HG03060 (cell line): ENCODE results near the gene TMEM145.

Source experiments
- ATAC-seq: cut with Tn5 transposase; IDR thresholded peaks from one replicate; pipeline ENCODE4 v1.9.1; 2021; ENCODE audit warnings: low read depth, moderate number of reproducible peaks; ENCODE audit not compliant: unreplicated experiment

The TMEM145 gene

DNA sequence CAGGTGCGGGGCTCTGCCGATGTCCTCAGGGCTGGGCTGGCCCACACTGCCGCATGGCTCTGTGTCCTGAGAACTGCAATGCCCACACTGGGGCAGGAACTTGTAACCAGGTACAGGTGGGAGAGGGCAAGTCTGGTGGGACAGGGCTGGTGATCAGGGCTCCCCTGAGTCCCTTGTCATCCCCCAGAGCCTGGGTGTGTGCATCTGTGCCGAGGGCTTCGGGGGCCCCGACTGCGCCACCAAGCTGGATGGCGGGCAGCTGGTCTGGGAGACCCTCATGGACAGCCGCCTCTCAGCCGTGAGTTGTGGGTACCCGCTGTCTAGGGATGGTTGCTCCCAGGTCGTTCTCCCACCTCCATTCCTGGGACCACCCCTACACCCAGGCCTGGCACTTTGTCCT lies 42.8 kb downstream of the TMEM145 start:
- ATAC-seq = no peak

DNA sequence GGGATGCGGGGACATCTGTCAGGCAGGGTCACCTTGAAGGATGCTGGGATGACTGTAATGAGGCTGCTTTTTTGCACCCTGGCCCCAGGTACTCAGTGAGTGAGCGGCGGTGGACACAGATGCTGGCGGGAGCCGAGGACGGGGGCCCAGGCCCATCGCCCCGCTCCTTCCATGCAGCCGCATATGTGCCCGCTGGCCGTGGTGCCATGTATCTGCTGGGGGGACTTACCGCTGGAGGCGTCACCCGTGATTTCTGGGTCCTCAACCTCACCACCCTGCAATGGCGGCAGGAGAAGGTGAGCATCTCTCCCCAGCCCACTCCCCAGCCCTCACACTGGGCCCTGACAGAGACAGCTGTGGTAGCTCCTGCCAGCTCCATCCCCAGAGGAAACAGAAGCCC lies 43.6 kb downstream of the TMEM145 start:
- ATAC-seq = no peak

DNA sequence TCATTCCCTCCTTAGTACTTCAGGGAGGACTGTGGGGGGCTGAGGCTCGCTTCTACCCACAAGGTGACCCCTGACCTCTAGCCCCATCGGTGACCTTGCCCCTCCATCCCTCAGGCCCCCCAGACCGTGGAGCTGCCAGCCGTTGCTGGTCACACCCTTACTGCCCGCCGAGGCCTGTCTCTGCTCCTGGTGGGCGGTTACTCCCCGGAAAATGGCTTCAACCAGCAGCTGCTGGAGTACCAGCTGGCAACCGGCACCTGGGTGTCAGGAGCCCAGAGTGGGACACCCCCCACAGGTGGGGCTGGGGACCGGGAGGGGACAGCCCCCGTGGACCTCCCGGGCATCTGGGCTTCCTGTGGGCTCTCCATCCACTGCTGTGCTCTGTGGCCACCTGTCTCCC lies 44.2 kb downstream of the TMEM145 start:
- ATAC-seq = no peak

DNA sequence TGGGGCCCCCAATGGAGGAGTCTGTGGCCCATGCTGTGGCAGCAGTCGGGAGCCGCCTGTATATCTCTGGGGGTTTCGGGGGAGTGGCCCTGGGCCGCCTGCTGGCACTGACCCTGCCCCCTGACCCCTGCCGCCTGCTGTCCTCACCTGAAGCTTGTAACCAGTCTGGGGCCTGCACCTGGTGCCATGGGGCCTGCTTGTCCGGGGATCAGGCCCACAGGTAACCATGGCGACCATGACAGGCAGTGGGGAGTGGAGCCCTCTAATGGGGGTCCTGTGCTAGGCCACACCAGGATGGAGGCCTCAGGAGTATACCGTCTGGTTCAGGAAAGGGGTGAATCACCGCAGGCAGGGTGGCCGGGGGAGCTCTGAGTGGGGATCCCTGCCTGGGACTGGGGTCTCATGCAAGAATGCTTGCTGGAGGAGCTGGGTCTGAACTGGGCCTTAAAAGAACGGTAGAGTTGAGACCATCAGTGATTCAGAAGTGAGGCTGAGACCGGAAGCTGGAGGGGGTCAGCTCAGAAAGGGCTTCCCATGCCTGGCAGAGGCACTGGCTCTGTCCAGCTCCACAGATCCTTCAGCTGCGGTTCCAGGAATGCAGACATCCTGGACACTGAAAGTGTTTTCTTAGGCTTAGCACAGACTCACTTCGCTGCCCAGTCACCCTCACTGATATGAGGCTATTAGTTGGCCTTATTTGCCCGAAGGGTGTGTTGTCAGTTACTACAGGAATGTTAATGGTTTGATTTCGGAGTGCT lies 47.9 kb downstream of the TMEM145 start:
- ATAC-seq = no peak

DNA sequence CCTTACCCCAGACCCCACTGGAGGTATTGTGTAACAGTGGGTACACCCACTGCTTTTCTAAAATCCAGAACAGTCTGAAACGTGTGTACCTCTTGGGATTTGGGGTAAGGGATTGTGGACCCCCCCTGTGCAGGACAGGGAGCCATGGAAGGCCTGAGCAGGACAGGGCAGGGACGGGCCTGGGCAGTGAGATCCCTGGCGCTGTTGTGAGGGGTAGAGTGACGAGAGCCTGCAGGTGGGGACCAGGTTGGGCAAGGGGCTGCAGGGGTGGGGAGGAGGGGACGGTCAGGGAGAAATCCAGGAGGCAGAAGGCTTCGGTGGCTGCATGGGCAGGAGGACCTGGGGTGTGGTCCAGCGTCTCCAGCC lies 48.4 kb downstream of the TMEM145 start:
- no peak for ATAC-seq

DNA sequence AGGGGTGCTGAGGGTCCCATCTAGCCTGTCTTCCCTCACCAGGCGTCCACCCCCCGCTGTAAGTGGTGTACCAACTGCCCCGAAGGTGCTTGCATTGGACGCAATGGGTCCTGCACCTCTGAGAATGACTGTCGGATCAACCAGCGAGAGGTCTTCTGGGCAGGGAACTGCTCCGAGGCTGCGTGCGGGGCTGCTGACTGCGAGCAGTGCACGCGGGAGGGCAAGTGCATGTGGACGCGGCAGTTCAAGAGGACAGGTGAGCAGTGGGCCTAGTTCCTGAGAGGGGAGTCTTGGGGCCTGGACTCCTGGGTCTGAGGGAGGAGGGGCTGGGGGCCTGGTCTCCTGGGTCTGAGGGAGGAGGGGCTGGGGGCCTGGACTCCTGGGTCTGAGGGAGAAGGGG lies 49.2 kb downstream of the TMEM145 start:
- no peak for ATAC-seq

DNA sequence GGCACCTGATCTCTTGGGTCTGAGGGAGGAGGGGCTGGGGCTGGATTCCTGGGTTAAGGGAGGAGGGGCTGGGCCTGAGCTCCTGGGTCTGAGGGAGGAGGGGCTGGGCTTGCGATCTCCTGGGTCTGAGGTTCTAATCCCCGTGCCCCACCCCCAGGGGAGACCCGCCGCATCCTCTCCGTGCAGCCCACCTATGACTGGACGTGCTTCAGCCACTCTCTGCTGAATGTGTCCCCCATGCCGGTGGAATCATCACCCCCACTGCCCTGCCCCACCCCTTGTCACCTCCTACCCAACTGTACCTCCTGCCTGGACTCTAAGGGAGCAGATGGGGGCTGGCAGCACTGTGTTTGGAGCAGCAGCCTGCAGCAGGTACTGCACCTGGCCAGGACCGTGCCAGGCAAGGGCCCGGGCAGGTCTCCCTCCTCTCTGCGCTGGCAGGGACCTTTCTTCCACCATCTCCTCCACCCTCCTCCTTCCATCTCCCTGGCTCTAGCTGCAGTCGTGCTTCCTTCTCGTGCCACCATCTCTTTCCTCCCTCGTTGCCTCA lies 49.9 kb downstream of the TMEM145 start:
- no peak for ATAC-seq

DNA sequence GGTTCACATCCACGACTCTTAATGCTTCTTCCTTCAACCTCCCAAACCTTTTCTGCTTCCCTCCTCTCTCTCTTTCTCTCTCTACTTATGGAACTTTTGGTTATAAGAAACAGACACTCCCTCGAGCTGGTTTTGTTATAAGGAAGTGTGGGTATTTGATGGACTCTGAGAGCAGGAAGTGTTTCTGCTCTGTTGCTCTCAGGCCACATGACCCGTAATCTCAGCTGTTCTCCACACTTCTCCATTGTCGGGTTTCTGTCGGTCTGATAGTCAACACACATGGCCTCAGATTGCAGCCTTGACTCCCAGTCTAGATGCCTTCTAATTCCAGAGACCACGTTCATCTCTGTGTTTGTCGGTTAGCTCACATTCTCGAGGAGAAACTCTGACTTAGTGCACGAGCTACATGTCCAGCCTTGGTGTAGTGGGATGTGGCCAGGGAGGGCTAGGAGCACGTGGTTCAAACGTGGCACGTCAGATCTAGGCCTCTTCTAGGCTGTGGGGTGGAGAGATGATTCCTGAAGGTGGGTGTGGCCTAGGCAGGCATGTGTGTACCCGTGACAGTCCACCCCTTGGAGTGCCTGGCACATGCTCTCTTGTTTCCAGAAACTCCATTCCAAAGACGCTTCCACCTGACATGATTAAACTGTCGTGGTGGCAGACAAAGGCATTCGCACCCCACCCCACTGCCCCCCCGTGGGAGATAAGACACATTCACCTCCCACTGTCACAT lies 50.7 kb downstream of the TMEM145 start:
- no peak for ATAC-seq

DNA sequence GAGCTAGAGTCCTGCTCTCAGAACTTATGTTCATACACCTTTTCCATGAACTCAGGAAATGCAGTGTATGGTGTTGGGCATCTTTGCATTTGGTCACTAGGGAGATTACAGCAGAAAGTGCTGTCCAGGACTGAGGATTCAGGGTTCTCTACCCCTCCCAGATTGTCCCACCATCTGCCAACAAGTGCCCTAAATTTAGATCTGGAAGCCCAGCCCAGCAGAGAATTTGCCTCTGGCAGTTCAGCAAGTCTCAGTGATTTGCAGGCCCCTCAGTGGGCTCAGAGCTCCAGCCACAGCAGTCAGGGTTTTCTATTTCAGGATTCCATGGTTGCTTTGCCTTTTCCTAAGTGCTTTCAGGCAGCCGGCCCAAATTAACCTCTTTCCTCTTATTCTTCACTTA lies 53.6 kb downstream of the TMEM145 start:
- no peak for ATAC-seq

DNA sequence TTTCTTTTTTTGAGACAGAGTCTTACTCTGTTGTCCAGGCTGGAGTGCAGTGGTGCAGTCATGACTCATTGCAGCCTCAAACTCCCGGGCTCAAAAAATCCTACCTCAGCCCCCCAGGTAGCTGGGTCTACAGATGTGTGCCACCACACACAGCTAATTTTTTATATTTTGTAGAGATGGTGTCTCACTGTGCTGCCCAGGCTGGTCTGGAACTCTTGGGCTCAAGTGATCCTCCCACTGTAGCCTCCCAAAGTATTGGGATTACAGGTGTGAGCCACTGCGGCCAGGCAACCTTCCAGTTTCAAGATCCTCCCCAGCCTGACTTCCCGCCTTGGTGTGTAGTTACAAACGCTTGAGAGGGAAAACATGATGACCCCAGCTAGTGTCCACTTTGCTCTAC lies 54.8 kb downstream of the TMEM145 start:
- ATAC-seq = no peak

DNA sequence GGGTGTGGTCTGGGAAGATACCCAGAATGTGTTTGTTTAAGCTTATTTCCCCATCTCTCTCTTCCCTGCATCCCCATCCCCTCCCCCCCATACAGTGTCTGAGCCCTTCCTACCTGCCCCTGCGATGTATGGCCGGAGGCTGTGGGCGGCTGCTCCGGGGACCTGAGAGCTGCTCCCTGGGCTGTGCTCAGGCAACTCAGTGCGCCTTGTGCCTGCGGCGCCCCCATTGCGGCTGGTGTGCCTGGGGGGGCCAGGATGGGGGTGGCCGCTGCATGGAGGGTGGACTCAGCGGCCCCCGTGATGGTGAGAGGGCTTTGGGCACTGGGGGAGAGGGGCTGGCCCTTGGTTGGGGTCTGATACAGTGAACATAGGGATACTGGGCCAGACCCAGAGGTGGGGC lies 55.3 kb downstream of the TMEM145 start:
- no peak for ATAC-seq

DNA sequence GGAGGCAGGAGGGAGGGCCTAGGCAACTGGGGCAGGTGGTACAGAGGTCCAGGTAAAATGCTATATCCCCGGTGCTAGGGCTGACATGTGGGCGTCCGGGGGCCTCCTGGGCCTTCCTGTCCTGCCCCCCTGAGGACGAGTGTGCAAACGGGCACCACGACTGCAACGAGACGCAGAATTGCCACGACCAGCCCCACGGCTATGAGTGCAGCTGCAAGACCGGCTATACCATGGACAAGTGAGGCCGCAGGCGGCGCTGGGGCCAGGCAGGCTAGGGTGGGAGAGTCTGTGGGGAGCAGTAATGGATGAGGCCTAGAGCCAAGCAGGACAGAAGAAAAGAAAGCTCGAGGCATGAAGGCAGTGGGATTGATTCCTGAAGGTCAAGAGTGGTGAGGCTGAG lies 55.7 kb downstream of the TMEM145 start:
- ATAC-seq = no peak

DNA sequence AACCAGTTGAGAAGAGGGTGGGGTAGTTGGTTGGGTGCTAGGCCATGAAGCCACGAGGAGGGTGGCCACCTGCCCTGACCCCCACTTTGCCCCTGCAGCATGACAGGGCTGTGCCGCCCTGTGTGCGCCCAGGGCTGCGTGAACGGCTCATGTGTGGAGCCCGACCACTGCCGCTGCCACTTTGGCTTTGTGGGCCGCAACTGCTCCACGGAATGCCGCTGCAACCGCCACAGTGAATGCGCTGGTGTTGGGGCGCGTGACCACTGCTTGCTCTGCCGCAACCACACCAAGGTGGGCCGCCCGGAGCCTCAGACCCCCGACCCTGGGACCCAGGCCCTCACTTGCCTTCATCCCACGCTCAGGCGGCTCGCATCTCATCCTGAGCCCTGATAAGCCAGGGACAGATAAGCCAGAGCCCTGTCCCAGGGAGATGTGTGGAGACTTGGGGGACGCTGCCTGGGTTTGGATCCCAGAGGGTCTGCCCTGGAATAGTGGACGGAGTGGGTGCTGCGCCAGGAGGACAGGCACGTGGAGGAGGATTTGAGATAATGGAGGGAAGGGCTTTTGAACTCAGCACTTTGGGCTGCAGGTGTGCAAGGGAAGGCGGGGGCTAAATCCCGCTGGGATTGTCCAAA lies 56.4 kb downstream of the TMEM145 start:
- ATAC-seq = no peak

DNA sequence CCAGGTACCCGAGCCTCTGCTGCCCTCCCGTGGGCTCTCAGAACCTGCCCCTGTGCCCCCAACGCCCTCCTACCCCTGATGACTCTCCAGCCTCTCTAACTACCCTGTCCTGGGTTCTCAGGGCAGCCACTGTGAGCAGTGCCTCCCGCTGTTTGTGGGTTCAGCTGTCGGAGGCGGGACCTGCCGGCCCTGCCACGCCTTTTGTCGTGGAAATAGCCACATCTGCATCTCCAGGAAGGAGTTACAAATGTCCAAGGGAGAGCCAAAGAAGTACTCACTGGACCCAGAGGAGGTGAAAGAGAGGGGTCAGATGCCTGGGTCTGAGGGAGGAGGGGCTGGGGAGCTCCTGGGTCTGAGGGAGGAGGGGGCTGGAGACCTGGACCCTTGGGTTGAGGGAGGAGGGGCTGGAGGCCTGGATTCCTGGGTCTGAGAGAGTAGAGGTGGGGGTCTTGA lies 57.0 kb downstream of the TMEM145 start:
- no peak for ATAC-seq

DNA sequence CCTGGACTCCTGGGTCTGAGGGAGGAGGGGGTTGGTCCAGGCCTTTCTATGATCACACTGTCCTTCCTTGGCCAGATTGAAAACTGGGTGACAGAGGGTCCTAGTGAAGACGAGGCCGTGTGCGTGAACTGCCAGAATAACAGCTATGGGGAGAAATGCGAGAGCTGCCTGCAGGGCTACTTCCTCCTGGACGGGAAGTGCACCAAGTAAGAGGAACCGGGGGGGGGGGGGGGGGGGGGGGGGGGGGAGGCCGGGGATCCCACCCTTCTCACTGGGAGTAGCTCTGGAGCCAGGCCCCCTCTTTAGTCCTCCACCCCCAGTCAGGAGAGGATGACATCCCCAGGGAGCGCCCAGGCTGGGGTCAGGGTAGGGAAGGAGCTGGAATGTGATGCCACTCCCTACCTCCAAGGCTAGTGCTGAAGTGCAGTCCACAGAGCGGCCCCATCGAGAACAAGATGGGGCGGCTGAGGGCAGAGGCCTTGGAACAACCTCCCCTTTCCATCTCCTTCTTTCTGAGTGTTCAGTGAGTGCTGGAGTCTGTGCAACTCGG lies 57.6 kb downstream of the TMEM145 start:
- ATAC-seq = no peak
